ENCODE results near the gene TBCD.
"Not testable (repeated sequence)": the region's sequence is repeated elsewhere in the genome, so short reads cannot be mapped to it uniquely, and the experiment has no call there.

The TBCD gene

GRCh38 chr17:82942166-82943130 lies 190.6 kb downstream of the TBCD start:
- DNase-seq, result no peak

- no peak for DNase-seq
Measured at GRCh38 chr17:82943339-82943738, 191.5 kb downstream of the TBCD start.

- DNase-seq, result no peak
Measured at GRCh38 chr17:82943751-82944150, 191.9 kb downstream of the TBCD start.

GRCh38 chr17:82944990-82945389 lies 193.1 kb downstream of the TBCD start:
- no peak for DNase-seq

- DNase-seq, result no peak
Measured at GRCh38 chr17:82946081-82946480, 194.2 kb downstream of the TBCD start.

GRCh38 chr17:82947051-82947991 lies 195.5 kb downstream of the TBCD start:
- DNase-seq, result no peak

- no peak for DNase-seq
Measured at GRCh38 chr17:82948081-82948511, 196.2 kb downstream of the TBCD start.

GRCh38 chr17:82948957-82949356 lies 197.1 kb downstream of the TBCD start:
- DNase-seq, result no peak

- DNase-seq, result no peak
Measured at GRCh38 chr17:82949361-82949760, 197.5 kb downstream of the TBCD start.

- no peak for DNase-seq
Measured at GRCh38 chr17:82949984-82950383, 198.1 kb downstream of the TBCD start.

GRCh38 chr17:82950525-82951102 lies 198.7 kb downstream of the TBCD start:
- no peak for DNase-seq

GRCh38 chr17:82952019-82952418 lies 200.2 kb downstream of the TBCD start:
- DNase-seq, result no peak

GRCh38 chr17:82955106-82955505 lies 203.2 kb downstream of the TBCD start:
- not testable (repeated sequence) for DNase-seq

- not testable (repeated sequence) for DNase-seq
Measured at GRCh38 chr17:82955627-82956026, 203.8 kb downstream of the TBCD start.

GRCh38 chr17:82956146-82956725 lies 204.4 kb downstream of the TBCD start:
- no peak for DNase-seq

- peak; percentile 63 for DNase-seq
Measured at GRCh38 chr17:82956726-82957468, 205.0 kb downstream of the TBCD start.

- no peak for DNase-seq
Measured at GRCh38 chr17:82957469-82957795, 205.6 kb downstream of the TBCD start.

GRCh38 chr17:82957961-82958561 lies 206.2 kb downstream of the TBCD start:
- DNase-seq, result no peak

GRCh38 chr17:82959242-82959930 lies 207.5 kb downstream of the TBCD start:
- no peak for DNase-seq

GRCh38 chr17:82959990-82960418 lies 208.1 kb downstream of the TBCD start:
- no peak for DNase-seq

Measured in NCI-H1694 treated with DMSO at 0.1 percent for 48 hours (cell line).